ENCODE measurements around the gene IPPK.

DNA sequence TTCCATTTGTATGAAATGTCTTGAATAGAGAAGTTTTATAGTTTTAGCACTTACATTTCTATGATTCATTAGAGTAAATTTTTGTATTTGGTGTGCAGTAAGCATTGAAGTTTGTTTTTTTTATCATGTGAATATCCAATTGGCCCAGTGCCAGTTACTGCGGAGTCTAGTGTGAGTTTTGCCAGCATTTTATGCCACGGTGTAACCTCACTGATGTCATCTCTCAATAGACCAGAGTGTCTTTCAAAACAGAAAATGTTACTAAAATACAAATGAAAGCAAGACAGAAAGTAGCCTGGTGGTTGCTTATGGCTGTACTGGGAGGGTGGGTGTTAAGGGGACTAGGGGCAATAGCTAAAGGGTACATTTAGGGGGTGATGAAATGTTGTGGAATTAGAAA, 62.8 kb downstream of the IPPK start:
- TF ChIP-seq, protein P1, sequence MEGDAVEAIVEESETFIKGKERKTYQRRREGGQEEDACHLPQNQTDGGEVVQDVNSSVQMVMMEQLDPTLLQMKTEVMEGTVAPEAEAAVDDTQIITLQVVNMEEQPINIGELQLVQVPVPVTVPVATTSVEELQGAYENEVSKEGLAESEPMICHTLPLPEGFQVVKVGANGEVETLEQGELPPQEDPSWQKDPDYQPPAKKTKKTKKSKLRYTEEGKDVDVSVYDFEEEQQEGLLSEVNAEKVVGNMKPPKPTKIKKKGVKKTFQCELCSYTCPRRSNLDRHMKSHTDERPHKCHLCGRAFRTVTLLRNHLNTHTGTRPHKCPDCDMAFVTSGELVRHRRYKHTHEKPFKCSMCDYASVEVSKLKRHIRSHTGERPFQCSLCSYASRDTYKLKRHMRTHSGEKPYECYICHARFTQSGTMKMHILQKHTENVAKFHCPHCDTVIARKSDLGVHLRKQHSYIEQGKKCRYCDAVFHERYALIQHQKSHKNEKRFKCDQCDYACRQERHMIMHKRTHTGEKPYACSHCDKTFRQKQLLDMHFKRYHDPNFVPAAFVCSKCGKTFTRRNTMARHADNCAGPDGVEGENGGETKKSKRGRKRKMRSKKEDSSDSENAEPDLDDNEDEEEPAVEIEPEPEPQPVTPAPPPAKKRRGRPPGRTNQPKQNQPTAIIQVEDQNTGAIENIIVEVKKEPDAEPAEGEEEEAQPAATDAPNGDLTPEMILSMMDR (IDR thresholded peaks at IDR 0.05): no peak
- no peak for TF ChIP-seq POLR2A (IDR thresholded peaks at IDR 0.05)

Data from lower leg skin (tissue), 3 donors.